HepG2 (cell line): ENCODE results near the gene INO80B. TPM values are rescaled to one million over a fixed set of nuclear protein-coding genes. Genes with fewer than 3 reads are reported as not detected.

Experiments
- HMG20B ChIP-seq: conservative IDR thresholded peaks from 2 replicates; pipeline ENCODE4 v1.6.1; 2016; ENCODE audit warnings: missing genetic modification reagents, missing compliant biosample characterization
- JUND ChIP-seq: sonication (generic); formaldehyde crosslinking; IDR thresholded peaks from 2 replicates; pipeline ENCODE4 v1.8.0; 2022; ENCODE audit warnings: mild to moderate bottlenecking, missing genetic modification reagents
- MLXIP ChIP-seq: sonication (generic); formaldehyde crosslinking; IDR thresholded peaks from 2 replicates; pipeline ENCODE4 v1.9.0; 2021; ENCODE audit warnings: missing genetic modification reagents, borderline replicate concordance
- NFAT5 ChIP-seq: sonication (generic); formaldehyde crosslinking; IDR thresholded peaks from 2 replicates; pipeline ENCODE4 v1.4.0; 2020; ENCODE audit warnings: missing genetic modification reagents
- PHB2 ChIP-seq: fragments of 450-650 bp; IDR thresholded peaks from 2 replicates; pipeline ENCODE4 v1.6.1; 2018; ENCODE audit not compliant: partially characterized antibody
- ZBTB10 ChIP-seq: sonication (generic); formaldehyde crosslinking; IDR thresholded peaks from 2 replicates; pipeline ENCODE4 v1.4.0; 2020; ENCODE audit warnings: missing genetic modification reagents, borderline replicate concordance
- polyA plus RNA-seq, 8 experiments: library from polyadenylated mRNA; depleted of rRNA in 3 of 8; stranded (reverse) in 7 of 8; unstranded in 1 of 8; fragments of >200 nt; fragmentation: Illumina TruSeq in 4 of 8; extraction: Trizol in 4 of 8; gene quantifications; 2 replicates each; pipeline versions ENCODE4 v1.2.1 to v1.2.3, GENCODE V29; 2011 to 2016; ENCODE audit warnings: low read depth in 4 of 8, missing spikeins in 1 of 8, mixed read lengths in 1 of 8; ENCODE audit not compliant: insufficient read depth in 1 of 8
- total RNA-seq, 5 experiments: library from RNA; depleted of rRNA; stranded (reverse); fragments of >200 nt; fragmentation: Illumina TruSeq; extraction: Trizol; gene quantifications; 2 replicates each; pipeline ENCODE4 v1.2.3, GENCODE V29; 2016; ENCODE audit warnings: low read depth in 1 of 5

The INO80B gene
- total and polyA plus RNA-seq, 2 of the 13 experiments (the other 11 are each of a cell fraction or from before 2014, with no cell fraction given): 6.2 to 14.5 TPM

- TF ChIP-seq JUND (CRISPR knock-in tag) (no peak), HMG20B (CRISPR knock-in tag) (no peak; the same call in none of the 2 replicates), ZBTB10 (CRISPR knock-in tag) (no peak), PHB2 (no peak), NFAT5 (CRISPR knock-in tag) (peak; percentile 43; the same call in 1 of the 2 replicates), MLXIP (no peak)
Observed at GRCh38 chr2:74482801-74483674, 28.2 kb downstream of the INO80B start, which contains the start of the genes CCDC142 and TTC31 (continued).
